ENCODE results near the gene TASOR2. TPM values are rescaled to one million over a fixed set of nuclear protein-coding genes. Genes with fewer than 3 reads are reported as not detected.

Gene TASOR2
- total RNA-seq, 1 donor from 2014 or later, result 87.2 TPM

DNA sequence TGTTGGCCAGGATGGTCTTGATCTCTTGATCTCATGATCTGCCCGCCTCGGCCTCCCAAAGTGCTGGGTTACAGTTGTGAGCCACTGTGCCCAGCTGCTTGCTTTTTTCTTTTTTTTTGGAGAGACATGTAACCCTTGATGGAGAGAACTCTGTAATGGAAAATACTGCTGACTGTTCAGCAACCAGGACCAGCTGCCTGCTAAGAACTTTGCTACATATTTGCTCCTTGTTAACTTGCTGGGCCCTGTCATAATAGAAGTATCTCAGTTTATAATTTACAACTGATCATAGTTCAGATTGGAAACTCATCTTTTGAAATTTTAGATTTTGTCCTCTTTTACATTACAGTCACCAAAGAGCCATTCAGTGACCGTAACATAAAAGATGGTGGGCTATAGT, 34.9 kb downstream of the TASOR2 start:
- TF ChIP-seq, protein P1, sequence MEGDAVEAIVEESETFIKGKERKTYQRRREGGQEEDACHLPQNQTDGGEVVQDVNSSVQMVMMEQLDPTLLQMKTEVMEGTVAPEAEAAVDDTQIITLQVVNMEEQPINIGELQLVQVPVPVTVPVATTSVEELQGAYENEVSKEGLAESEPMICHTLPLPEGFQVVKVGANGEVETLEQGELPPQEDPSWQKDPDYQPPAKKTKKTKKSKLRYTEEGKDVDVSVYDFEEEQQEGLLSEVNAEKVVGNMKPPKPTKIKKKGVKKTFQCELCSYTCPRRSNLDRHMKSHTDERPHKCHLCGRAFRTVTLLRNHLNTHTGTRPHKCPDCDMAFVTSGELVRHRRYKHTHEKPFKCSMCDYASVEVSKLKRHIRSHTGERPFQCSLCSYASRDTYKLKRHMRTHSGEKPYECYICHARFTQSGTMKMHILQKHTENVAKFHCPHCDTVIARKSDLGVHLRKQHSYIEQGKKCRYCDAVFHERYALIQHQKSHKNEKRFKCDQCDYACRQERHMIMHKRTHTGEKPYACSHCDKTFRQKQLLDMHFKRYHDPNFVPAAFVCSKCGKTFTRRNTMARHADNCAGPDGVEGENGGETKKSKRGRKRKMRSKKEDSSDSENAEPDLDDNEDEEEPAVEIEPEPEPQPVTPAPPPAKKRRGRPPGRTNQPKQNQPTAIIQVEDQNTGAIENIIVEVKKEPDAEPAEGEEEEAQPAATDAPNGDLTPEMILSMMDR (IDR thresholded peaks at IDR 0.05; ENCODE audit: insufficient read depth, low read depth, low read length), result no peak
- TF ChIP-seq EZH2 (IDR thresholded peaks at IDR 0.05; ENCODE audit: insufficient read depth, low read length), result no peak
- Mint-ChIP-seq H3K4me3 (ENCODE audit: unreplicated experiment) (no peak overlapping the region), H3K9me3 (ENCODE audit: unreplicated experiment) (no peaks in the 10 kb centered on the region), H3K27me3 (ENCODE audit: low read depth, unreplicated experiment) (no peaks in the 10 kb centered on the region), H3K36me3 (ENCODE audit: low read depth, unreplicated experiment) (peaks cover 3% of the 10 kb centered on the region), H3K4me1 (ENCODE audit: low read depth, unreplicated experiment) (no peaks in the 10 kb centered on the region), H3K27ac (ENCODE audit: unreplicated experiment) (no peak overlapping the region)
- H3K79me2 ChIP-seq (ENCODE audit: insufficient read depth, low read length), result peaks cover 49% of the 10 kb centered on the region
- no peaks in the 10 kb centered on the region for H3K27me3 ChIP-seq (ENCODE audit: insufficient read depth, low read length)
- H2AFZ ChIP-seq (ENCODE audit: low read depth, low read length), result no peak overlapping the region
- no peaks in the 10 kb centered on the region for H3K4me1 ChIP-seq (ENCODE audit: insufficient read depth, low read length)
- peaks cover 21% of the 10 kb centered on the region for H4K20me1 ChIP-seq (ENCODE audit: insufficient read depth, low read length)
- H3K27ac ChIP-seq (ENCODE audit: low read depth, low read length), result no peak overlapping the region
- DNase-seq (ENCODE audit: low read depth) (no peak), FAIRE-seq (no peak)
- no peak overlapping the region for H3K4me2 ChIP-seq (ENCODE audit: low read length)
- H3K36me3 ChIP-seq (ENCODE audit: insufficient read depth, low read length), result peaks cover 10% of the 10 kb centered on the region
- no peak overlapping the region for H3K9ac ChIP-seq (ENCODE audit: low read length)
- no peaks in the 10 kb centered on the region for H3K9me3 ChIP-seq (ENCODE audit: insufficient read depth, low read depth, low read length)
- H3K4me3 ChIP-seq (ENCODE audit: insufficient read depth, low read depth, low read length), result no peak overlapping the region

DNA sequence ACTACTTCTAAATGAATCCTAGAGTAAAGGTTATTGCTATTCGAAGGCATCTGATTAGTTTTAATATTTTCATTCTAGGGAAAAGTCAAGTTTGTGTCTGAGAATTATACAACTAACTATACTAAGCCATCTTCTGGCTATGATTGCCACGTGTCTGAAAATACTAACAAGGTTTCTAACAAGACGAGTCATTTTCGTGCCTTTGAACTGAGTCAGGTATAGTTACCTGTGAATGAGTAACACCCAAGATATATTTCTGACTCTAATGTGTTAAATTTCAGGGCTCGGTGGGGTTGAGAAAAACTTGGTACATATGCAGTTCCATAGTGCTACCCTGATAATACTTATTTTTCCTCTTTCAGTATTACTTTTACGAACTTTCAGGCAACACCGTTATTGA, 35.5 kb downstream of the TASOR2 start:
- Histone ChIP-seq H3K4me1 (ENCODE audit: insufficient read depth, low read length) (no peaks in the 10 kb centered on the region), H3K27ac (ENCODE audit: low read depth, low read length) (no peak overlapping the region), H2AFZ (ENCODE audit: low read depth, low read length) (no peak overlapping the region), H3K36me3 (ENCODE audit: insufficient read depth, low read length) (peaks cover 13% of the 10 kb centered on the region), H3K79me2 (ENCODE audit: insufficient read depth, low read length) (peaks cover 43% of the 10 kb centered on the region), H3K4me3 (ENCODE audit: insufficient read depth, low read depth, low read length) (no peak overlapping the region), H4K20me1 (ENCODE audit: insufficient read depth, low read length) (peaks cover 17% of the 10 kb centered on the region), H3K27me3 (ENCODE audit: insufficient read depth, low read length) (no peaks in the 10 kb centered on the region), H3K4me2 (ENCODE audit: low read length) (no peak overlapping the region), H3K9me3 (ENCODE audit: insufficient read depth, low read depth, low read length) (no peaks in the 10 kb centered on the region), H3K9ac (ENCODE audit: low read length) (no peak overlapping the region)
- Mint-ChIP-seq H3K9me3 (ENCODE audit: unreplicated experiment) (no peaks in the 10 kb centered on the region), H3K27me3 (ENCODE audit: low read depth, unreplicated experiment) (no peaks in the 10 kb centered on the region), H3K27ac (ENCODE audit: unreplicated experiment) (no peak overlapping the region), H3K36me3 (ENCODE audit: low read depth, unreplicated experiment) (peaks cover 3% of the 10 kb centered on the region), H3K4me3 (ENCODE audit: unreplicated experiment) (no peak overlapping the region), H3K4me1 (ENCODE audit: low read depth, unreplicated experiment) (no peaks in the 10 kb centered on the region)
- DNase-seq (ENCODE audit: low read depth), result no peak
- no peak for FAIRE-seq
- TF ChIP-seq, protein P1 (IDR thresholded peaks at IDR 0.05; ENCODE audit: insufficient read depth, low read depth, low read length), result no peak
- TF ChIP-seq EZH2 (IDR thresholded peaks at IDR 0.05; ENCODE audit: insufficient read depth, low read length), result no peak

DNA sequence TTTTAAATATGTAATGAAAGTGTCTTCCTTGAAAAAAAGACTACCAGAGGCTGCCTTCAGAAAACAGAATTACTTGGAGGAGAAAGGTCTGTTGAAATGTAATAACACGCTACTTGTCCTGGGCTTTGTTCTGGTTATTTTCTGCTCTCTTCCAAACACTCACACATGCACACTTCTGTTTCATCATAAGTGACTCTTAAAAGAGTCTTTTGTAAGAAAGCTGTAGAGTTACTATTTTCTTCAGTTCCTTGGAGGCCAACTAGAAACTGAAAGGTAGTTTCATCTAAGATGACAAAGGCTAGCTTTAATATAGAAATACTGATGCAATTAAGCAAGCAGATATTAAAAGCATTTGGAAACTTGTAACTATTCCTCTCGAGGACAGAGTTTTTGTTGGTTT, 39.1 kb downstream of the TASOR2 start:
- DNase-seq (ENCODE audit: low read depth) (no peak), FAIRE-seq (no peak)
- H3K4me3 ChIP-seq (ENCODE audit: insufficient read depth, low read depth, low read length), result no peak overlapping the region
- peaks cover 4% of the 10 kb centered on the region for H4K20me1 ChIP-seq (ENCODE audit: insufficient read depth, low read length)
- H3K4me1 Mint-ChIP-seq (ENCODE audit: low read depth, unreplicated experiment), result no peaks in the 10 kb centered on the region
- TF ChIP-seq, protein P1 (IDR thresholded peaks at IDR 0.05; ENCODE audit: insufficient read depth, low read depth, low read length), result no peak
- TF ChIP-seq EZH2 (IDR thresholded peaks at IDR 0.05; ENCODE audit: insufficient read depth, low read length), result no peak
- H3K4me3 Mint-ChIP-seq (ENCODE audit: unreplicated experiment), result no peak overlapping the region
- no peaks in the 10 kb centered on the region for H3K4me1 ChIP-seq (ENCODE audit: insufficient read depth, low read length)
- H3K79me2 ChIP-seq (ENCODE audit: insufficient read depth, low read length), result peaks cover 13% of the 10 kb centered on the region
- H3K27ac Mint-ChIP-seq (ENCODE audit: unreplicated experiment), result no peak overlapping the region
- H3K27ac ChIP-seq (ENCODE audit: low read depth, low read length), result no peak overlapping the region
- H3K27me3 Mint-ChIP-seq (ENCODE audit: low read depth, unreplicated experiment), result no peaks in the 10 kb centered on the region
- H3K9ac ChIP-seq (ENCODE audit: low read length), result no peak overlapping the region
- H3K27me3 ChIP-seq (ENCODE audit: insufficient read depth, low read length), result no peaks in the 10 kb centered on the region
- no peak overlapping the region for H2AFZ ChIP-seq (ENCODE audit: low read depth, low read length)
- H3K9me3 Mint-ChIP-seq (ENCODE audit: unreplicated experiment), result no peaks in the 10 kb centered on the region
- peaks cover 21% of the 10 kb centered on the region for H3K36me3 ChIP-seq (ENCODE audit: insufficient read depth, low read length)
- no peak overlapping the region for H3K4me2 ChIP-seq (ENCODE audit: low read length)
- H3K9me3 ChIP-seq (ENCODE audit: insufficient read depth, low read depth, low read length), result no peaks in the 10 kb centered on the region
- peaks cover 5% of the 10 kb centered on the region for H3K36me3 Mint-ChIP-seq (ENCODE audit: low read depth, unreplicated experiment)

All from astrocyte (in vitro differentiated cells and primary cell).